Bone marrow (tissue), 2 donors: ENCODE data around the gene KRT86.
"Not testable (repeated sequence)": the region's sequence is repeated elsewhere in the genome, so short reads cannot be mapped to it uniquely, and the experiment has no call there.

Experiments used
- DNase-seq, 2 donors: peaks; one replicate each; lab custom pipeline; 2025; lab: John Stamatoyannopoulos, UW

Gene KRT86

GRCh38 chr12:52336641-52337040 is 62.2 kb downstream of the KRT86 start:
- DNase-seq, result no peak

- no peak for DNase-seq
These were observed 62.6 kb downstream of the KRT86 start for GRCh38 chr12:52337054-52337453.

- DNase-seq, result no peak
These were observed 64.0 kb downstream of the KRT86 start for GRCh38 chr12:52338241-52338960.

- DNase-seq, result no peak
These were observed 66.7 kb downstream of the KRT86 start for GRCh38 chr12:52341066-52341580.

GRCh38 chr12:52342781-52343490 is 68.5 kb downstream of the KRT86 start:
- no peak for DNase-seq

- DNase-seq, result no peak
These were observed 69.1 kb downstream of the KRT86 start for GRCh38 chr12:52343550-52343949.

- no peak for DNase-seq
These were observed 69.7 kb downstream of the KRT86 start for GRCh38 chr12:52344111-52344510.

- DNase-seq, result not testable (repeated sequence)
These were observed 70.6 kb downstream of the KRT86 start for GRCh38 chr12:52345041-52345440.

- DNase-seq, result no peak
These were observed 72.1 kb downstream of the KRT86 start for GRCh38 chr12:52346593-52346992.

- DNase-seq, result no peak
These were observed 72.6 kb downstream of the KRT86 start for GRCh38 chr12:52347016-52347415.

- no peak for DNase-seq
These were observed 73.4 kb downstream of the KRT86 start for GRCh38 chr12:52347551-52348510.

GRCh38 chr12:52349196-52349595 is 74.8 kb downstream of the KRT86 start:
- DNase-seq, result no peak

GRCh38 chr12:52350021-52350620 is 75.7 kb downstream of the KRT86 start:
- DNase-seq, result no peak

- DNase-seq, result no peak
These were observed 76.3 kb downstream of the KRT86 start for GRCh38 chr12:52350786-52351185.

- DNase-seq, result no peak
These were observed 77.0 kb downstream of the KRT86 start for GRCh38 chr12:52351196-52352059.

GRCh38 chr12:52352951-52353350 is 78.5 kb downstream of the KRT86 start:
- no peak for DNase-seq

- DNase-seq, result no peak
These were observed 79.3 kb downstream of the KRT86 start for GRCh38 chr12:52353766-52354165.

GRCh38 chr12:52354200-52354599 is 79.8 kb downstream of the KRT86 start:
- DNase-seq, result no peak

- DNase-seq, result no peak
These were observed 80.7 kb downstream of the KRT86 start for GRCh38 chr12:52355176-52355575.

- DNase-seq, result no peak
These were observed 81.8 kb downstream of the KRT86 start for GRCh38 chr12:52356031-52356761.
